ENCODE data around the gene E4F1. TPM values are rescaled to one million over a fixed set of nuclear protein-coding genes. Genes with fewer than 3 reads are reported as not detected.

Gene E4F1
- total RNA-seq: 37.4 TPM

GRCh38 chr16:2223221-2223941 is at the start of gene E4F1:
Gene E4F1 (plus strand): TSS chr16:2223591. CDS start chr16:2223614, 23 bp downstream.

GRCh38 chr16:2196162-2196980 is 27.0 kb upstream of the E4F1 start, which contains the start of gene CASKIN1:
Gene CASKIN1 (minus strand): TSS chr16:2196605. CDS start chr16:2196432, 173 bp downstream.

GRCh38 chr16:2205104-2205966 is 18.1 kb upstream of the E4F1 start, which contains the start of gene MLST8:
Gene MLST8 (plus strand): TSS chr16:2205454. CDS start chr16:2206086, 632 bp downstream.

GRCh38 chr16:2210386-2211365 is 12.7 kb upstream of the E4F1 start, which contains the start of gene BRICD5:
Gene BRICD5 (minus strand): TSS chr16:2210863. CDS start chr16:2210833, 30 bp downstream.

GRCh38 chr16:2214719-2214968 is 8.7 kb upstream of the E4F1 start, which contains the start of gene PGP:
Gene PGP (minus strand): TSS chr16:2214840. CDS start chr16:2214777, 63 bp downstream.

GRCh38 chr16:2236337-2237101 is 13.1 kb downstream of the E4F1 start, which contains the start of gene DNASE1L2:
Gene DNASE1L2 (plus strand): TSS chr16:2236444. CDS start chr16:2236817, 373 bp downstream.

GRCh38 chr16:2251296-2252111 is 28.1 kb downstream of the E4F1 start, which contains the start of gene ECI1:
Gene ECI1 (minus strand): TSS chr16:2251587. CDS start chr16:2251566, 21 bp downstream.

GRCh38 chr16:2267913-2268666 is 44.7 kb downstream of the E4F1 start, which contains the start of gene RNPS1:
Gene RNPS1 (minus strand): TSS chr16:2268126. CDS start chr16:2264643, 3,483 bp downstream.

Other genes with a start within 250 kb of the E4F1 start
- 0.55 TPM for gene NOXO1, start 242.1 kb upstream of the E4F1 start, total RNA-seq
- gene GFER, start 239.4 kb upstream of the E4F1 start, total RNA-seq: 14.7 TPM
- gene SYNGR3, start 233.6 kb upstream of the E4F1 start, total RNA-seq: 6.5 TPM
- gene ZNF598, start 213.8 kb upstream of the E4F1 start, total RNA-seq: 20.3 TPM
- gene NPW, start 203.8 kb upstream of the E4F1 start, total RNA-seq: 2.0 TPM
- gene NHERF2, start 196.7 kb upstream of the E4F1 start, total RNA-seq: 36.8 TPM
- 17.2 TPM for gene NTHL1, start 175.8 kb upstream of the E4F1 start, total RNA-seq
- gene TSC2, start 175.6 kb upstream of the E4F1 start, total RNA-seq: 103 TPM
- 195 TPM for gene PKD1, start 87.7 kb upstream of the E4F1 start, total RNA-seq
- 6.1 TPM for gene RAB26, start 75.0 kb upstream of the E4F1 start, total RNA-seq
- 38.7 TPM for gene TRAF7, start 67.8 kb upstream of the E4F1 start, total RNA-seq
- 7.3 TPM for gene CASKIN1, start 27.0 kb upstream of the E4F1 start, total RNA-seq
- gene MLST8, start 18.1 kb upstream of the E4F1 start, total RNA-seq: 34.4 TPM
- gene BRICD5, start 12.7 kb upstream of the E4F1 start, total RNA-seq: 12.3 TPM
- 15.1 TPM for gene PGP, start 8.8 kb upstream of the E4F1 start, total RNA-seq
- gene DNASE1L2, start 12.9 kb downstream of the E4F1 start, total RNA-seq: 1.2 TPM
- 40.5 TPM for gene ECI1, start 28.0 kb downstream of the E4F1 start, total RNA-seq
- 117 TPM for gene RNPS1, start 44.5 kb downstream of the E4F1 start, total RNA-seq
- gene ABCA3, start 117.1 kb downstream of the E4F1 start, total RNA-seq: 25.3 TPM
- 10.2 TPM for gene CCNF, start 205.9 kb downstream of the E4F1 start, total RNA-seq
- 7.0 TPM for gene TEDC2, start 236.5 kb downstream of the E4F1 start, total RNA-seq
- 17.4 TPM for gene NTN3, start 247.7 kb downstream of the E4F1 start, total RNA-seq

Data from camera-type eye (tissue), 1 donor.